ENCODE data around the gene GRIK1. TPM values are rescaled to one million over a fixed set of nuclear protein-coding genes. Genes with fewer than 3 reads are reported as not detected.

GRIK1 gene
- total and polyA plus RNA-seq, 12 donors, result not detected

- no peak overlapping the region for H3K4me3 ChIP-seq
- ATAC-seq (no peak), DNase-seq (no peak)
- no peaks in the 10 kb centered on the region for H3K36me3 ChIP-seq
- no peaks in the 10 kb centered on the region for H3K27me3 ChIP-seq
- intact Hi-C loops (cut with DNase I), result no loop called here
- no peak overlapping the region for H3K27ac ChIP-seq
- peaks cover 0 to 3% (median 0%) of the 10 kb centered on the region in 11 donors for H3K9me3 ChIP-seq
- no peak for TF ChIP-seq CTCF (IDR thresholded peaks at IDR 0.05)
- WGBS, 2 donors, result 91 to 95% methylated on average over 3 of the region's 3 CpGs
- no peaks in the 10 kb centered on the region for H3K4me1 ChIP-seq
These were observed 190.6 kb downstream of the GRIK1 start for GRCh38 chr21:29749223-29749622.

DNA sequence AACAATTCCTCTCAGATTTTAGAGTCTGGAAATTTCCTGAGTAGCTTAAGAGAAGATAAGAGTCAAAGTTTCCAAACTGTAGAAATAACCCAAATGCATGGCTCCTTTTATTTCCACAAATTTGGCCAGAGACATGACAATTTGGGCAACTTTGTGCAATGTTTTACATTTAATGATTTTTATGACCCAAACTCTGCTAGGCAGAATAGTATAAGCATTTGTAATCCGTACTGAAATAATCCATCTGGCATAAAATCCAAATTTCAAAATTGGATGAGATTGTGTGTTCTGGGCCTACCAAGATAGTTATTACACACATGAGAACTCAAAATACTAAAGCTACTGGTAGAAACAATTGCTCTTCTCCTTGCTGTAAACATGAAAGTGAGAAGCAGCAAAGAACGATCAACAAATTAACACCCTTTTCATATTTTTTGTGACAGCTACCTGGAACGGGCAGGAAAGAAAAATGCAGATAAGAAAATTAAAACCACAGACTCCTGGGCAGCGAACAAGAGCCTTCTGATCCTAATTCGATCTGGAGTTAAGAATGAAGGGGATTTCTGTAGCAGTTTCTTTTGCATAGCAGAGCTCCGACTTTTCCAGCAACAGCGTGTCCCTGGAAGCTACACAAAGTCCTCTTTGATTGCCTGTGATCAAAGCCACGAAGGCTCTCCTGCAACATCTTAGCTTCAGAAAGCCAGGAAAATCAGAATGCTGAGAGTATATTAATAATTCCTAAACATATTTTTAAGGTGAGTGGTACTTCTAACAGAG lies 191.2 kb downstream of the GRIK1 start:
- 67 to 68% methylated on average over 8 of the region's 8 CpGs for WGBS, 2 donors
- TF ChIP-seq CTCF (IDR thresholded peaks at IDR 0.05), result no peak
- Histone ChIP-seq H3K27me3 (no peaks in the 10 kb centered on the region), H3K27ac (peak overlapping the region in 1 of 10 donors; percentile 4), H3K9me3 (peaks cover 0 to 3% (median 0%) of the 10 kb centered on the region in 11 donors), H3K4me1 (no peaks in the 10 kb centered on the region), H3K36me3 (no peaks in the 10 kb centered on the region), H3K4me3 (no peak overlapping the region)
- intact Hi-C loops (cut with DNase I), result no loop called here
- ATAC-seq (no peak), DNase-seq (no peak)

DNA sequence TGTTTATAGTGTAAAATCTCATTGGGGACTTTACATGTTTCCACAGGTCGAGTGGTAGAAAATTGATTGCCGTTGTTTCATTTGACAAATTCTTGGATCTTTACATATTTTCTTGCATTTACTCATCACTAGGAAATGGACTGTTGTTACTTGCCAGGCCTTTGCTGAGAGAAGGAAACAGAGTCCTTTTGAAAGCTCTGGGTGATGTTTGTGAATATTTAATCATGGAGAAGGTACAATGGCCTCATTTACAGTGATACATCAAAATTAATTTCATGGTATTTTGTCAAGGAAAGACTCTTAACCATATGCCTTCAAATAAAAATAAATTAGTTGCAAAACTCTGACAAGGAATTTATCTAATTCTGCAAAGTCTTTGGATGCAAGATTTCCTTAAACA lies 198.0 kb downstream of the GRIK1 start:
- Histone ChIP-seq H3K27me3 (no peaks in the 10 kb centered on the region), H3K4me3 (no peak overlapping the region), H3K4me1 (peaks cover 0 to 3% (median 0%) of the 10 kb centered on the region in 9 donors), H3K9me3 (no peaks in the 10 kb centered on the region), H3K36me3 (no peaks in the 10 kb centered on the region), H3K27ac (no peak overlapping the region)
- ATAC-seq (no peak), DNase-seq (no peak)
- intact Hi-C loops (cut with DNase I), result no loop called here
- WGBS, 2 donors, result 86 to 90% methylated on average over 2 of the region's 2 CpGs
- no peak for TF ChIP-seq CTCF (IDR thresholded peaks at IDR 0.05)

- Histone ChIP-seq H3K4me1 (peaks cover 0 to 3% (median 0%) of the 10 kb centered on the region in 9 donors), H3K27ac (no peak overlapping the region), H3K27me3 (no peaks in the 10 kb centered on the region), H3K4me3 (no peak overlapping the region), H3K9me3 (no peaks in the 10 kb centered on the region), H3K36me3 (no peaks in the 10 kb centered on the region)
- intact Hi-C loops (cut with DNase I), result no loop called here
- WGBS, 2 donors, result 50 to 56% methylated on average over 1 of the region's 1 CpG
- DNase-seq (no peak), ATAC-seq (no peak)
- TF ChIP-seq CTCF (IDR thresholded peaks at IDR 0.05), result no peak
These were observed 200.6 kb downstream of the GRIK1 start for GRCh38 chr21:29739176-29739575.

Data from heart right ventricle (tissue), 16 donors.